Measurements from ENCODE around the gene PDE4D.

The PDE4D gene

DNA sequence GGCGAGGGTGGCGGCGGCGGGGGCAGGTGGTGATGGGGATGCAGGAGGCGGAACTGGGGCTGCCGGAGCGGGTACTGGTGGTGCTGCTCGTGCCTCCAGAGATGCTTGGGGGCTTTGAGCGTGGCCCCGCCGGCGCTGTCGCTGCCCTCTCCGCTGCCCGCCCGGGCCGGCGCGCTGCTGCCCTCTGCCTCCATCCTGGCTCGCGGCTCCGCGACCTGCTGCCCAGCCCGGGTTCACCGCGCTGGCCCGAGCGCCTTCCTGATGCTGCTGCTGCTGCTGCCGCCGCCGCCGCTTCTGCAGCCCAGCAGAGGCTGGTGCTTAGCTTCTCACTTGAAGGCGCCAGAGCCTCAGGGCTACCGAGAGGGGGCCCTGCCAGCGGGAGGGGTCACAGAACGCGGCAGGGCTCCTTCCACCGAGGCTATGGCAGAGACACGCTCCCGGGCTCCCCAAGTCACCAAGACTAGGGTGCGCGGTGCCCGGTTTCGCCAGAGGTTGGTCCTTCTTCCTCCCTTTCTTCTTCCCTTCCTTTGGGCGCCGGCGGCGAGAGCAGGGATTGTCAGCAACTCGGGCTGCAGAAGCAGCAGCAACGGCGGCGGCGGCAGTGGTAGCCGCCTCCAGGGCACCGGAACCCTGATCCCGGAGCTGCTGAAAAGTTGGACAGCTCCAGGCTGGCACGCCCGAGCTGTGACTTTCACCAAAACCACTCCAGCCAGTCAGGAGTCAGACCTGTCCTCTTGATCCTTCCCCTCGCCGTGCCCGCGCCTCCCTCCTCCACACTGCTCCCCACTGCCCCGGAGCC is at the start of gene PDE4D:
PDE4D (minus strand) TSS at position 298 of the 799 bp plus-strand sequence.
- DNase-seq (ENCODE audit: low spot score) = peak; percentile 58

DNA sequence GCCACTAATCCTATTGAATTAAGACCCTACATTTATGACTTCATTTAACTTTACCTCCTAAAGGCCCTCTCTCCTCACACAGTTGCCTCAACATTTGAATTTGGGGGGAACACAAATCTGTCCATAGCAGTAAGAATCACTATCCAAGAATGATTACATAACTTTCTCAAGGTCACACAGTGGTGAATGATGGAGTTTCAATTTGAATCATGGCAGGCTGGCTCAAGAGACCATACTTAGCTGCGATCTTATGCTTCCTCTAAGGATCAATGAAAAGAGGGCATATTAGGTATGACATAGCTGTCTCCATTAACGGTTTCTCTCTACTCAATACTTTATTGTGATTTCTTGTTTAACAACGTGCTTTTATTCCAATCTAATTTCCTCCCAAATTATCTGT is 44.1 kb upstream of the PDE4D start:
- DNase-seq (ENCODE audit: low spot score) = no peak

- no peak for DNase-seq (ENCODE audit: low spot score)
These were observed 29.9 kb upstream of the PDE4D start for GRCh38 chr5:59923465-59923864.

DNA sequence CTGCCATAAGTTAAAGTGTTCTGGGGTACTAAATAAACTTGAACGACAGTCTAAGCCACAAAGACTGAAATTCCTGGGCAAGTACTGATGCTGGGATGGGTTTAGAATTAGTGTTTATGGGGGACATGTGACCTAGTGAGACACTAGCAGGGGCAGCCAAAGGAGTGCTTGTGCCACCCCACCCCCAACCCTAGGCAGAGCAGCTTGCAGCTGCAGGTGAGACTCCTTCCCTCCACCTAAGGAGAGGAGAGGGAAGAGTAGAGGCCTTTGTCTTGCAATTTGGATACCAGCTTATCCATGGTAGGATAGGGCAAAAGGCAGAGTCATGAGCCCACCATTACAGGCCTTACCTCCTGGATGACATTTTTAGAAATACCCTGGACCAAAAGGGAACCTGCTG is 28.7 kb upstream of the PDE4D start:
- DNase-seq (ENCODE audit: low spot score) = no peak

GRCh38 chr5:59921816-59922215 is 28.3 kb upstream of the PDE4D start:
- DNase-seq (ENCODE audit: low spot score) = no peak

DNA sequence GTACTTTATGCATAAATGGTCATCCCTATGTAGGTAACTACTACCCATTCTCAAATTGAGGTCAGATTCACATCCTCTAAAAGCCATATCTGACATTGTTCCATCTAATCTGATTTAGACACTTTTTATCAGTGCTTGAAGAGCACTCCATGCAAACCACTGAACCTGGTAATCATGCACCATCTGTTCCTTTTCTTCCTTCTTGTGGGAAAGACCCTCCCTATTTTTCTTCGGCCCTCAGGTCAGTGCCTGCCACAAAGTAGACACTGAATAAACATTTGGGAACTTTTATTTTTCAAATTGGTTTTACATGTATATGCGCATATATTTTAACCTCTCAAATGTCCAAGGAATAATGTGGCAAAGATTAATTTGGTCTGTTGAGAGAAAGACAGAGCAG is 26.0 kb upstream of the PDE4D start:
- DNase-seq (ENCODE audit: low spot score) = no peak

DNA sequence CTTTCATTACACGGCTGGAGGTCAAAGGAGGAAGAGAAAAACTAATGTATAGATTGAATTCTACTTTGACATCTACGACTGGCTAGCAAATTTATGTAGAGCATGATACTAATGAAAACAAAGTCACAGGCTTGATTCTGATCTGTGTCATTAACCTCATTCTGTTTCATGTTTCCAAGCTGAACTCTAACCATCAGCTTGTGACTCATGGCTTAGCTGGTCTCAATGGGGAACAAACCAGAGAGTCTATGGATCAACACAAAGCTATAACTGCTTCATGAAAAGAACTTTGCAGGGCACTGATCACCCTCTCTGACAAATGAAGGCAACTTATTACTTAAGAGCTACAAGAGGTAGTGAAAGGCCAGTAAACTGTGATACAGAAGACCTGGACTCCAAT is 23.6 kb upstream of the PDE4D start:
- no peak for DNase-seq (ENCODE audit: low spot score)

DNA sequence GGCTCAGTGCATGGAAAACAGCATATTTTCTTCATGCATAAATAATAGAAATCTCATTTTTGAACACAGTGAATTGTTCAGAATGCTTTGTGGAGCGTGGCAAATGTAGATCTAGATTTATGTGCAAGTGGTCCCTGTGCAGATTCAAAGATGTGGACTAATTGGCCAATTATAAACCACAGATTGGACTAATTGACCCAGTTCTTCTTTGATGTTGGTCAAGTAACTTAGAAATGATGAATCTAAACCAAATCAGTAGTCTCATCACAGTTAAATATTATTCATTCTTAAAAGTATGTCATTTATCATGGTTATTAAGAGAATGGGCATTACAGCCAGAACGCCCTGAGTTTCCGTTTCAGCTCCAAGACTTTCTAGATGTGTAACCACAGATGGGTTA is 11.7 kb upstream of the PDE4D start:
- no peak for DNase-seq (ENCODE audit: low spot score)

DNA sequence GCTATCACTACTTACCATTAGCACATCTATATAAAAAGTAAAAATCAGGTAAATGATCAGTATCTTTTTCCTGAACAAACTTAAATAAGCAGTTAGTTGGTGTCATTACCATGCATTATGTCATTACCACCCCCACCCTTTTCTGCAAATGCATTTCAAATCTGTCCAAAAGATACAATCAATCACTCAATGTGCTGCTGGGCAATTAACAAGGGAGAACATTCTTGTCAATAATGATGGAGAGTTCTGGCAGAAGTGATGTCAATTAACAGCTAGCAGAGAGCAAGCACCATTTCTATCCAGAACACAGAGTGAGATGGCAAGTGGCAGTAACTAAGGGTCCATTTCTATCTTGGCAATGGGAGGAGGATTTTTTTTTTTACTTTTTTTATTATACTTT is 3.5 kb upstream of the PDE4D start:
- no peak for DNase-seq (ENCODE audit: low spot score)

- peak; percentile 9 for DNase-seq (ENCODE audit: low spot score)
These were observed 1.4 kb downstream of the PDE4D start for GRCh38 chr5:59891962-59892643.

DNA sequence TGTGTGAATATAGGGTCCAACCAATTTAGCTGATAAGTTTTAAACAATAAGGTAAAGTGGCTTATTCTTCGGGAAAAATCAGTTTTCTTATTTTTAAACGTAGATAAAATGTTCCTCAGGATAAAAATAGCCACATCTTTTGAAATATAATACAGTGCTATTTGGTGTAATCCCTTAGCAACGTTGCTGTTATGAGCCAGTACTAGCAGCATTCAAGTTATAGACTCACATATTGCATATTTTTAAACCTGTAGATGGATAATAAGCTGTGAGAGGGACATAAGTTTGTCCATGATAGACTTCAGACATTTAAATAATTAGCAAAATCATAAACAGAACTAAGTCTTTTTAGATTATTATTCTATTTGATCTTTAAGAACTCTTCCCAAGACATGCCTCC is 6.3 kb downstream of the PDE4D start:
- no peak for DNase-seq (ENCODE audit: low spot score)

- DNase-seq (ENCODE audit: low spot score) = no peak
These were observed 18.9 kb downstream of the PDE4D start for GRCh38 chr5:59874675-59875074.

- DNase-seq (ENCODE audit: low spot score) = no peak
These were observed 20.4 kb downstream of the PDE4D start for GRCh38 chr5:59873113-59873512.

DNA sequence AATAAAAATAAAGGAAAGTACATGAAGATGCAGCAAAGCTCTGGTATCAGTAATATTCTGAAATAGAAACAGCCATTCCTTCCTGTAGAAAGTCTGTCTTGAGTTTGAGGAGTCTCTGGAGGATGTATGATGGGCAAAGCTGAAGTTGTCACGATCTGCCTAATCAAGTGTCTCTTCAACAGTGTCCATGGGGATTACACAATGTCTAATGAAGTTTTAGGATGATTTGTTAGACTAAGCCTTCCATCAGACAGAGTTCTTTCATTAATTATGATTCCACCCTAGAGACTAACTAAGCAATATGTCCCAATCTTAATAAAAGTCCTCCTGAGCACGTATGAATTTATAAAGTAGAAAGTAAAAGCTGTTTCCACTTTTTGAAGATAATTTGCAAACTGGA is 26.9 kb downstream of the PDE4D start:
- DNase-seq (ENCODE audit: low spot score) = no peak

GRCh38 chr5:59864718-59865117 is 28.8 kb downstream of the PDE4D start:
- no peak for DNase-seq (ENCODE audit: low spot score)

- DNase-seq (ENCODE audit: low spot score) = no peak
These were observed 29.7 kb downstream of the PDE4D start for GRCh38 chr5:59863777-59864176.

DNA sequence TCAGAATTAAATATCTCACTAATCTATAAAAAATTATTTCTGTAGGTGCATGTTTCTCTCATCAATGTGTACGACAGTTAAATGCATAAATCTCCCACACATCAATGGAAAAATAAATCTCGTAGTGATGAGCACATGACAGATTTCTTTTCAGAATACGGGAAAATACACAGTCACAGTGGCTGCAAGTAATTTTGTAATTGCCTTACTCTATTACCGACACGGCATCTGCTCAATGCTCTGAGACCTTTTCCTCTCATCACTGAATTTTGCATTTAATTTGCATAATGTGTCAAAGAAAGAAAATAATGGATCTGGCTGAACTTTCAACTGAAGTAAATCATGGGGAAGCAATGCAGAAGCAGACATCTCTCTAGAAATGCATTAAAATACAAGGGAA is 37.2 kb downstream of the PDE4D start:
- no peak for DNase-seq (ENCODE audit: low spot score)

GRCh38 chr5:59850766-59851165 is 42.8 kb downstream of the PDE4D start:
- DNase-seq (ENCODE audit: low spot score) = no peak

GRCh38 chr5:59847586-59847985 is 45.9 kb downstream of the PDE4D start:
- no peak for DNase-seq (ENCODE audit: low spot score)

DNA sequence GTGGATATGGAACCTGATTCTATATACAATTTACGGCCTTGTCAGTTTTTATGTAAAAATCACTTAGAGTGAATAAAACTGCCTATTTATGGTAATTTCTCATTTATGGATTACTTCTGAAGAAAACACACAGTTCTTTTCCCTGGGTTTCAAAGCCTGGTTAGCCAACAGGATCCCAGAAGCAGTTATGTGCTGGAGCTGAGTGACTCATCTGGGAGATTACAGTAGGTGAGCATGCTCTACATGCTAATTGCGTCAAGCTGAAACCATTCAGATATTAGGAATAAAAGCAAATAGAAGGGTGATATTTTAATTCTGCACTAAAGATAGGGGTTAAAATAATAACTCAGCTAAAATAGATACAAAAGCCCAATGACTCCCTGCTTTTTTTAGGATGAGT is 47.8 kb downstream of the PDE4D start:
- no peak for DNase-seq (ENCODE audit: low spot score)

DNA sequence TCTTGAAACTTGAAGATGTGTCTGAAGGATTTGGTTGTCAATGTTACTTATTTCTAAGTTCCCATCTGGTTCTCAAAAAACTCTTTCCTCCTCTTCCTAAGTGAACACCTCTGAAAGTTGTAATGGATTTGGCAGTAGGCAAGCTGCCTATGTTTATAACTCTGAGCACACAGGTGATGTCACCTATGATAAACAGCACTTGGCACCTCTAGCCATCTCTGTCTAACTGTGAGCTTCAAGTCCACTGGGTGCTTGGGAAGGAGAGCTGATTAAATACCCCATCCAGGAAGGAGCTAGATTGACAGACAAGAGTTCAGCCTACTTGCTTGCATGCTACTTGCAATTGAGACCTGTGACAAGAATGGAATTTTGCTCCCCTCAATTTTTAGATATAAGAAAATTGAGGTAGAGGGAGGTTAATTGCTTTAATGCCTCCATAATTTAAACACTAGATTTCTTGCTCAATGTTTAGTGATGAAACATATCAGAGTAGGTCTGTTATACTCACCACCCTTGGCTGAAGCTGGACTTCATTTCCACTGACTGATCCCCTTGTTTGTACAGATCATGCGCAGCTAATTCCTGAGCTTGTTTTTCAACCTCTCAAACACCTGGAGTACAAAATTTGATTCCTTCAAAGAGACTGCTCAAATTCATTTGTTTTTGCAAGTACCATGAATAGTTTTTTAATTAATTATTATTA is 49.9 kb downstream of the PDE4D start:
- DNase-seq (ENCODE audit: low spot score) = no peak

- DNase-seq (ENCODE audit: low spot score) = no peak
These were observed 50.5 kb downstream of the PDE4D start for GRCh38 chr5:59842999-59843398.

GRCh38 chr5:59840200-59840601 is 53.3 kb downstream of the PDE4D start:
- no peak for DNase-seq (ENCODE audit: low spot score)
